HepG2 (cell line): ENCODE measurements around the gene HSPA6.
"Not testable (repeated sequence)": the region's sequence is repeated elsewhere in the genome, so short reads cannot be mapped to it uniquely, and the experiment has no call there.

Experiments
- KDM1A ChIP-seq: IDR thresholded peaks from 2 replicates; pipeline ENCODE4 v1.6.1; 2016; ENCODE audit warnings: missing compliant biosample characterization
- ZNF713 ChIP-seq: sonication (generic); formaldehyde crosslinking; IDR thresholded peaks from 2 replicates; pipeline ENCODE4 v1.4.0; 2020; ENCODE audit warnings: mild to moderate bottlenecking, missing genetic modification reagents

DNA sequence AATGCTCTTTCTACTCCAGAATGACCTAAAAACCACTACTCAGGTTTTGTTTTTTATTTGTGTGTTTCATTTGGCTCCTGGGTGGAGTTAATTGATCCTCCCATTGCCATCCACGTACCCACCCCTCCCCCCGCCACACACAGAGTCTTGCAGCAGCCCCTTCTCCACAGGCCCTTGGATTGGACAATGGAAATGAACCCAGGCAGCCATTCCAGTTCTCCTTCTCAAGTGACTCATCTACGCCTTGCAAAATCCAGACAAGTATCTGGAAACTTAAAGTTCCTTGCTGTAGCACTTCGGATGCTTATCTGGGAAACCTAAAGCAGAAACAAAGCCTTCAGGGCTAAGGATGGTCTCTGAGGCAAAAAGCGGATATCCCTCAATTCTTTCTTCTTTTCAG, 26.6 kb downstream of the HSPA6 start:
- not testable (repeated sequence) for TF ChIP-seq KDM1A, ZNF713 (CRISPR knock-in tag)
